ENCODE data around the gene KRT35.

The KRT35 gene

DNA sequence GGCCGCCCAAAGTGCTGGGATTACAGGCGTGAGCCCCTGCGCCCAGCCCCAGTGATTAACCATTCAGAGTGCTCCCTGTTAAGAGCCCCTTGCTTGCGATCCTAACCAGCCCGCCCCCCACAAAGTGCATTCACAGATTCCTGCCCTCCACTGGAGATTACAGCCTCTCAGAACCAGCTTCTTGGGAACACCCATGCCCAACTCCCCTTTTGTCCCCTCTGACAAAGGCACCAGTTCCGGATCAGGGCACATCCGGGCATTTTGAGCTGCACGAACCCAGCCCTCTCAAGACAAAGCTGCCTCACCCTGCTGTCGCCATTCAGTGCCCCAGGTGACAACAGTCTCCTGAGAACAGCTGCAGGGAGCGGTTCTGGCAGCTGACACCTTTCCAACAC is 48.0 kb upstream of the KRT35 start:
- Histone ChIP-seq H3K4me1 (ENCODE audit: control insufficient read depth, insufficient read depth, low read length) (peaks cover 14% of the 10 kb centered on the region), H3K4me3 (ENCODE audit: low read depth, low read length) (no peak overlapping the region), H3K36me3 (ENCODE audit: control insufficient read depth in 2 of 2, insufficient read depth in 1 of 2, low read length in 2 of 2) (no peaks in the 10 kb centered on the region; a peak in 2 of 3 replicates), H3K9me3 (ENCODE audit: control insufficient read depth, insufficient read depth, low read depth, low read length) (no peaks in the 10 kb centered on the region), H3K27ac (ENCODE audit: extremely low read depth, low read depth, low read length) (peak overlapping the region; percentile 21; the same call in 1 of the 2 replicates)
- ChIA-PET POLR2A (interaction anchor here (0.5 to 2.1 kb wide), 12 partner anchors 8 to 165 kb away, joined by 3 to 13 read pairs (median 6); partner anchors contain the start of genes EIF1 and KRT13), CTCF (interaction anchor here (0.6 to 4.8 kb wide), 6 partner anchors 13 to 647 kb away, joined by 3 to 55 read pairs (median 8); no protein-coding TSS in a partner anchor)
- TF ChIP-seq GLIS1 (tag by site-specific recombination; IDR thresholded peaks at IDR 0.05) (peak; percentile 78), ZNF2 (tag by site-specific recombination; IDR thresholded peaks at IDR 0.05) (0 out of 2 replicates have a peak, but pooled peaks have one; percentile 1), ZNF174 (tag by site-specific recombination; IDR thresholded peaks at IDR 0.05) (no peak), GLI4 (tag by site-specific recombination; IDR thresholded peaks at IDR 0.05) (peak; percentile 46; the same call in 1 of the 2 replicates)

DNA sequence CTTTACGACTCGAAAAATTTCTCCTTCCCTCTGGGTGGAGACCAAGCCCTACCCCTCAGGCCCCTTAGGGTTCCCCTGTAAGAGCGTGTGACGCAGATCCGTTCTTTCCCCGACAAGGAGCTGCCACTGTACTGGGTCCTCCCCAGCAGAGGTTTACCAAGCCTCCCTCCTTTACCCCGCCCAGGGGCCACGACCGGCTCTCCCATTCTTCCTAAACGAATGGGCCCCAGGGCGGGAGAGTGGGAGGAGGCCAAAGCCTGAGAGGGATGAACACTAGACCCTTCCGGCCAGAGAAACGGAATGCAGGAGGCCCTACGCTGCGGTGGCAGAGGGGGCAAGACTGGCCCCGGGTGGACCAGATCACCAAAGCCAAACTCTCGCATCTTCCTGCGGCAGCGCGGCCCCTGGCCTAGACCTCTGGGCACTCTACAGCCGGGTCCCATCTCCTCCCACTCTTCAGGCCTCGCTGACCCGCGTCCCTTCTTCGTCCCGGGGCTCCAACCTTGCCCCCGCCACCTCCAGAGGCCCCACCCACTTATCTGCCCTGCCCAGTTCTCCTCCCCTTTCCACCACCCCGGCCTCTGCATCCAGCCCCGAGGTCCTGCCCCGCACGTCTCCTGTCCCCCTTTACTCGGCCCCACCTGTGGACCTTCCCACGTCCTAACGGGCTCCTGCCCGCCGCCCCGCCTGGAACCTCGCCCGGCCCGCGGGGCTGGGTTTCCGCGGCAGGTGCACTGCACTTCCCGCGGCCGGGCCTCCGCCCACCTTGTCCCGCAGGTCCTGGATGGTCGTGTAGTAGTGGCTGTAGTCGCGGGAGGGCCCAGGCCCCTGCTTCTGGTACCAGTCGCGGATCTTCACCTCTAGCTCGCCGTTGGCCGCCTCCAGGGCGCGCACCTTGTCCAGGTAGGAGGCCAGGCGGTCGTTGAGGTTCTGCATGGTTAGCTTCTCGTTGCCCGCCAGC is 46.4 kb upstream of the KRT35 start:
- peak overlapping the region; percentile 51 for H3K4me3 ChIP-seq (ENCODE audit: low read depth, low read length)
- no peaks in the 10 kb centered on the region for H3K9me3 ChIP-seq (ENCODE audit: control insufficient read depth, insufficient read depth, low read depth, low read length)
- H3K4me1 ChIP-seq (ENCODE audit: control insufficient read depth, insufficient read depth, low read length): peaks cover 14% of the 10 kb centered on the region
- POLR2A ChIA-PET: interaction anchor here (0.8 to 2.1 kb wide), 15 partner anchors 8 to 162 kb away, joined by 3 to 11 read pairs (median 5); partner anchors contain the start of genes EIF1, KRT13 and KRT15
- H3K36me3 ChIP-seq (ENCODE audit: control insufficient read depth in 2 of 2, insufficient read depth in 1 of 2, low read length in 2 of 2): peaks cover 0 to 4% of the 10 kb centered on the region in 2 experiments; a peak in 2 of 3 replicates
- peak overlapping the region; percentile 77 for H3K27ac ChIP-seq (ENCODE audit: extremely low read depth, low read depth, low read length)
- CTCF ChIA-PET: interaction anchor here (0.5 to 4.8 kb wide), 7 partner anchors 12 to 164 kb away, joined by 3 to 55 read pairs (median 4); no protein-coding TSS in a partner anchor
- TF ChIP-seq, protein P1, sequence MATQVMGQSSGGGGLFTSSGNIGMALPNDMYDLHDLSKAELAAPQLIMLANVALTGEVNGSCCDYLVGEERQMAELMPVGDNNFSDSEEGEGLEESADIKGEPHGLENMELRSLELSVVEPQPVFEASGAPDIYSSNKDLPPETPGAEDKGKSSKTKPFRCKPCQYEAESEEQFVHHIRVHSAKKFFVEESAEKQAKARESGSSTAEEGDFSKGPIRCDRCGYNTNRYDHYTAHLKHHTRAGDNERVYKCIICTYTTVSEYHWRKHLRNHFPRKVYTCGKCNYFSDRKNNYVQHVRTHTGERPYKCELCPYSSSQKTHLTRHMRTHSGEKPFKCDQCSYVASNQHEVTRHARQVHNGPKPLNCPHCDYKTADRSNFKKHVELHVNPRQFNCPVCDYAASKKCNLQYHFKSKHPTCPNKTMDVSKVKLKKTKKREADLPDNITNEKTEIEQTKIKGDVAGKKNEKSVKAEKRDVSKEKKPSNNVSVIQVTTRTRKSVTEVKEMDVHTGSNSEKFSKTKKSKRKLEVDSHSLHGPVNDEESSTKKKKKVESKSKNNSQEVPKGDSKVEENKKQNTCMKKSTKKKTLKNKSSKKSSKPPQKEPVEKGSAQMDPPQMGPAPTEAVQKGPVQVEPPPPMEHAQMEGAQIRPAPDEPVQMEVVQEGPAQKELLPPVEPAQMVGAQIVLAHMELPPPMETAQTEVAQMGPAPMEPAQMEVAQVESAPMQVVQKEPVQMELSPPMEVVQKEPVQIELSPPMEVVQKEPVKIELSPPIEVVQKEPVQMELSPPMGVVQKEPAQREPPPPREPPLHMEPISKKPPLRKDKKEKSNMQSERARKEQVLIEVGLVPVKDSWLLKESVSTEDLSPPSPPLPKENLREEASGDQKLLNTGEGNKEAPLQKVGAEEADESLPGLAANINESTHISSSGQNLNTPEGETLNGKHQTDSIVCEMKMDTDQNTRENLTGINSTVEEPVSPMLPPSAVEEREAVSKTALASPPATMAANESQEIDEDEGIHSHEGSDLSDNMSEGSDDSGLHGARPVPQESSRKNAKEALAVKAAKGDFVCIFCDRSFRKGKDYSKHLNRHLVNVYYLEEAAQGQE (tag by site-specific recombination; IDR thresholded peaks at IDR 0.05): no peak
- peak; percentile 67 for TF ChIP-seq WT1 (tag by site-specific recombination; IDR thresholded peaks at IDR 0.05)
- TF ChIP-seq HOXD13 (CRISPR knock-in tag; IDR thresholded peaks at IDR 0.05; ENCODE audit: borderline replicate concordance): no peak
- no peak for TF ChIP-seq ZEB2 (tag by site-specific recombination; IDR thresholded peaks at IDR 0.05)
- peak; percentile 86 for TF ChIP-seq KLF1 (tag by site-specific recombination; IDR thresholded peaks at IDR 0.05)
- TF ChIP-seq ZSCAN23 (tag by site-specific recombination; IDR thresholded peaks at IDR 0.05): no peak
- peak; percentile 64; the same call in 1 of the 2 replicates for TF ChIP-seq KLF16 (tag by site-specific recombination; IDR thresholded peaks at IDR 0.05)
- TF ChIP-seq ZBTB17 (tag by site-specific recombination; IDR thresholded peaks at IDR 0.05): no peak; the same call in 1 of the 2 replicates
- no peak for TF ChIP-seq ZNF248 (tag by site-specific recombination; IDR thresholded peaks at IDR 0.05)
- no peak for TF ChIP-seq ZNF837 (tag by site-specific recombination; IDR thresholded peaks at IDR 0.05)
- TF ChIP-seq ZNF529 (tag by site-specific recombination; IDR thresholded peaks at IDR 0.05; ENCODE audit: insufficient replicate concordance): no peak
- TF ChIP-seq, protein P2, sequence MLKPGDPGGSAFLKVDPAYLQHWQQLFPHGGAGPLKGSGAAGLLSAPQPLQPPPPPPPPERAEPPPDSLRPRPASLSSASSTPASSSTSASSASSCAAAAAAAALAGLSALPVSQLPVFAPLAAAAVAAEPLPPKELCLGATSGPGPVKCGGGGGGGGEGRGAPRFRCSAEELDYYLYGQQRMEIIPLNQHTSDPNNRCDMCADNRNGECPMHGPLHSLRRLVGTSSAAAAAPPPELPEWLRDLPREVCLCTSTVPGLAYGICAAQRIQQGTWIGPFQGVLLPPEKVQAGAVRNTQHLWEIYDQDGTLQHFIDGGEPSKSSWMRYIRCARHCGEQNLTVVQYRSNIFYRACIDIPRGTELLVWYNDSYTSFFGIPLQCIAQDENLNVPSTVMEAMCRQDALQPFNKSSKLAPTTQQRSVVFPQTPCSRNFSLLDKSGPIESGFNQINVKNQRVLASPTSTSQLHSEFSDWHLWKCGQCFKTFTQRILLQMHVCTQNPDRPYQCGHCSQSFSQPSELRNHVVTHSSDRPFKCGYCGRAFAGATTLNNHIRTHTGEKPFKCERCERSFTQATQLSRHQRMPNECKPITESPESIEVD (tag by site-specific recombination; IDR thresholded peaks at IDR 0.05): no peak
- 0 out of 2 replicates have a peak, but pooled peaks have one; percentile 35 for TF ChIP-seq ZNF792 (tag by site-specific recombination; IDR thresholded peaks at IDR 0.05)
- TF ChIP-seq, protein P3, sequence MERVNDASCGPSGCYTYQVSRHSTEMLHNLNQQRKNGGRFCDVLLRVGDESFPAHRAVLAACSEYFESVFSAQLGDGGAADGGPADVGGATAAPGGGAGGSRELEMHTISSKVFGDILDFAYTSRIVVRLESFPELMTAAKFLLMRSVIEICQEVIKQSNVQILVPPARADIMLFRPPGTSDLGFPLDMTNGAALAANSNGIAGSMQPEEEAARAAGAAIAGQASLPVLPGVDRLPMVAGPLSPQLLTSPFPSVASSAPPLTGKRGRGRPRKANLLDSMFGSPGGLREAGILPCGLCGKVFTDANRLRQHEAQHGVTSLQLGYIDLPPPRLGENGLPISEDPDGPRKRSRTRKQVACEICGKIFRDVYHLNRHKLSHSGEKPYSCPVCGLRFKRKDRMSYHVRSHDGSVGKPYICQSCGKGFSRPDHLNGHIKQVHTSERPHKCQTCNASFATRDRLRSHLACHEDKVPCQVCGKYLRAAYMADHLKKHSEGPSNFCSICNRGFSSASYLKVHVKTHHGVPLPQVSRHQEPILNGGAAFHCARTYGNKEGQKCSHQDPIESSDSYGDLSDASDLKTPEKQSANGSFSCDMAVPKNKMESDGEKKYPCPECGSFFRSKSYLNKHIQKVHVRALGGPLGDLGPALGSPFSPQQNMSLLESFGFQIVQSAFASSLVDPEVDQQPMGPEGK (tag by site-specific recombination; IDR thresholded peaks at IDR 0.05): peak; percentile 92; the same call in 1 of the 2 replicates
- TF ChIP-seq, protein P4, sequence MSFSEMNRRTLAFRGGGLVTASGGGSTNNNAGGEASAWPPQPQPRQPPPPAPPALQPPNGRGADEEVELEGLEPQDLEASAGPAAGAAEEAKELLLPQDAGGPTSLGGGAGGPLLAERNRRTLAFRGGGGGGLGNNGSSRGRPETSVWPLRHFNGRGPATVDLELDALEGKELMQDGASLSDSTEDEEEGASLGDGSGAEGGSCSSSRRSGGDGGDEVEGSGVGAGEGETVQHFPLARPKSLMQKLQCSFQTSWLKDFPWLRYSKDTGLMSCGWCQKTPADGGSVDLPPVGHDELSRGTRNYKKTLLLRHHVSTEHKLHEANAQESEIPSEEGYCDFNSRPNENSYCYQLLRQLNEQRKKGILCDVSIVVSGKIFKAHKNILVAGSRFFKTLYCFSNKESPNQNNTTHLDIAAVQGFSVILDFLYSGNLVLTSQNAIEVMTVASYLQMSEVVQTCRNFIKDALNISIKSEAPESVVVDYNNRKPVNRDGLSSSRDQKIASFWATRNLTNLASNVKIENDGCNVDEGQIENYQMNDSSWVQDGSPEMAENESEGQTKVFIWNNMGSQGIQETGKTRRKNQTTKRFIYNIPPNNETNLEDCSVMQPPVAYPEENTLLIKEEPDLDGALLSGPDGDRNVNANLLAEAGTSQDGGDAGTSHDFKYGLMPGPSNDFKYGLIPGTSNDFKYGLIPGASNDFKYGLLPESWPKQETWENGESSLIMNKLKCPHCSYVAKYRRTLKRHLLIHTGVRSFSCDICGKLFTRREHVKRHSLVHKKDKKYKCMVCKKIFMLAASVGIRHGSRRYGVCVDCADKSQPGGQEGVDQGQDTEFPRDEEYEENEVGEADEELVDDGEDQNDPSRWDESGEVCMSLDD (tag by site-specific recombination; IDR thresholded peaks at IDR 0.05): no peak
- TF ChIP-seq ZNF768 (tag by site-specific recombination; IDR thresholded peaks at IDR 0.05): no peak; the same call in 1 of the 2 replicates
- TF ChIP-seq ZFP69B (tag by site-specific recombination; IDR thresholded peaks at IDR 0.05): peak; percentile 57
- TF ChIP-seq ZNF214 (tag by site-specific recombination; IDR thresholded peaks at IDR 0.05; ENCODE audit: borderline replicate concordance): no peak
- TF ChIP-seq ZNF423 (tag by site-specific recombination; IDR thresholded peaks at IDR 0.05): no peak
